K562 (cell line): Measurements from ENCODE around the gene ZBTB8A. TPM values are rescaled to one million over a fixed set of nuclear protein-coding genes. Genes with fewer than 3 reads are reported as not detected.
A peak's percentile ranks its signal among the peaks of the same experiment; 100 is the strongest.

Source experiments
- ATF1 ChIP-seq, 2 experiments: fragments of 450-650 bp in 1 of 2; IDR thresholded peaks; 2 replicates each; pipeline ENCODE4 v1.6.1; 2016; ENCODE audit warnings: missing compliant biosample characterization in 1 of 2, missing genetic modification characterization in 1 of 2
- CBFA2T2 ChIP-seq: fragments of 450-650 bp; conservative IDR thresholded peaks from 2 replicates; pipeline ENCODE4 v1.6.1; 2017; ENCODE audit warnings: mild to moderate bottlenecking
- CBFA2T3 ChIP-seq: fragments of 450-650 bp; IDR thresholded peaks from 2 replicates; pipeline ENCODE4 v1.6.1; 2017
- DEAF1 ChIP-seq: fragments of 450-650 bp; formaldehyde crosslinking; IDR thresholded peaks from 2 replicates; pipeline ENCODE4 v1.4.0; 2020; ENCODE audit warnings: mild to moderate bottlenecking, moderate library complexity
- MEIS2 ChIP-seq: fragments of 450-650 bp; IDR thresholded peaks from 2 replicates; pipeline ENCODE4 v1.6.1; 2014; ENCODE audit warnings: mild to moderate bottlenecking; ENCODE audit not compliant: partially characterized antibody
- MNT ChIP-seq, 2 experiments: fragments of 450-650 bp; conservative IDR thresholded peaks; 2 replicates each; pipeline ENCODE4 v1.6.1; 2017; ENCODE audit warnings: mild to moderate bottlenecking in 2 of 2, moderate library complexity in 2 of 2
- MXI1 ChIP-seq: IDR thresholded peaks from 2 replicates; pipeline ENCODE4 v1.6.1; 2011; ENCODE audit warnings: low read depth, mild to moderate bottlenecking, improper control_type of control experiment, low read length
- NR4A1 ChIP-seq, 2 experiments: fragments of 250-450 bp in 1 of 2; fragments of 450-650 bp in 1 of 2; sonication (Bioruptor Pico) in 1 of 2; IDR thresholded peaks; 2 replicates each; pipeline versions ENCODE4 v1.4.0 to v1.6.1; 2016 to 2020; ENCODE audit warnings: mild to moderate bottlenecking in 2 of 2, missing compliant biosample characterization in 1 of 2, missing genetic modification characterization in 1 of 2, moderate library complexity in 1 of 2
- PBX2 ChIP-seq, 2 experiments: IDR thresholded peaks in 1 of 2; conservative IDR thresholded peaks in 1 of 2; 2 replicates each; pipeline ENCODE4 v1.6.1; 2016; ENCODE audit warnings: low read depth in 2 of 2, mild to moderate bottlenecking in 1 of 2, missing compliant biosample characterization in 1 of 2, missing genetic modification characterization in 1 of 2, moderate library complexity in 1 of 2
- PKNOX1 ChIP-seq: fragments of 450-650 bp; IDR thresholded peaks from 2 replicates; pipeline ENCODE4 v1.6.1; 2016
- SMAD4 ChIP-seq: fragments of 250-450 bp; sonication (Bioruptor Pico); conservative IDR thresholded peaks from 2 replicates; pipeline ENCODE4 v1.8.0; 2021; ENCODE audit warnings: inconsistent platforms, mild to moderate bottlenecking, moderate library complexity
- SRSF1 ChIP-seq: fragments of 200-400 bp; formaldehyde crosslinking; IDR thresholded peaks from 2 replicates; pipeline ENCODE4 v1.6.1; 2017; ENCODE audit warnings: mild to moderate bottlenecking, low read depth, low read length, moderate library complexity
- TAL1 ChIP-seq: fragments of 450-650 bp; IDR thresholded peaks from 2 replicates; pipeline ENCODE4 v1.6.1; 2016; ENCODE audit warnings: mild to moderate bottlenecking
- TCF3 ChIP-seq: sonication (generic); formaldehyde crosslinking; IDR thresholded peaks from 2 replicates; pipeline ENCODE4 v1.4.0; 2020; ENCODE audit warnings: mild to moderate bottlenecking, missing genetic modification reagents
- TEAD1 ChIP-seq, 2 experiments: fragments of 450-650 bp in 1 of 2; sonication (generic) in 1 of 2; formaldehyde crosslinking; IDR thresholded peaks; 2 replicates each; pipeline versions ENCODE4 v1.4.0 to v1.8.0; 2020 to 2022; ENCODE audit warnings: mild to moderate bottlenecking in 2 of 2, missing genetic modification reagents in 1 of 2
- ZNF224 ChIP-seq: sonication (generic); formaldehyde crosslinking; IDR thresholded peaks from 2 replicates; pipeline ENCODE4 v1.8.0; 2022; ENCODE audit warnings: mild to moderate bottlenecking, missing genetic modification reagents
- ZNF668 ChIP-seq: fragments of 250-450 bp; sonication (Bioruptor Pico); IDR thresholded peaks from 2 replicates; pipeline ENCODE4 v1.8.0; 2022; ENCODE audit warnings: mild to moderate bottlenecking, inconsistent platforms
- polyA plus RNA-seq, 8 experiments: library from polyadenylated mRNA; depleted of rRNA in 4 of 8; stranded (reverse) in 5 of 8; unstranded in 3 of 8; fragments of >200 nt; fragmentation: Nextera tagmentation in 2 of 8; fragmentation: Illumina TruSeq in 1 of 8; extraction: Ambion mirVana in 2 of 8; extraction: Trizol in 1 of 8; gene quantifications; 2 replicates each; pipeline versions ENCODE4 v1.2.1 to v1.2.3, GENCODE V29; 2011 to 2014; ENCODE audit warnings: inconsistent platforms in 1 of 8, missing spikeins in 1 of 8
- total RNA-seq, 7 experiments: library from RNA; depleted of rRNA in 6 of 7; stranded (reverse); fragments of >200 nt in 6 of 7; fragmentation: Illumina TruSeq in 2 of 7; extraction: Trizol in 2 of 7; gene quantifications; 2 replicates each; pipeline versions ENCODE4 v1.2.1 to v1.2.3, GENCODE V29; 2011 to 2021; ENCODE audit warnings: low replicate concordance in 1 of 7
- TF ChIP-seq, protein P1 (sequence below), 2 experiments: fragments of 200-800 bp in 1 of 2; sonication (Bioruptor generic) in 1 of 2; sonication (generic) in 1 of 2; formaldehyde crosslinking in 1 of 2; IDR thresholded peaks in 1 of 2; conservative IDR thresholded peaks in 1 of 2; 2 replicates each; pipeline versions ENCODE4 v1.5.0 to v1.6.1; 2016 to 2020; ENCODE audit warnings: missing compliant biosample characterization in 1 of 2, missing genetic modification characterization in 1 of 2, missing genetic modification reagents in 1 of 2

Gene ZBTB8A
- total and polyA plus RNA-seq, 9 of the 15 experiments (the other 6 are each of a cell fraction or from before 2014, with no cell fraction given): 0.01 to 0.64 (median 0.09) TPM

DNA sequence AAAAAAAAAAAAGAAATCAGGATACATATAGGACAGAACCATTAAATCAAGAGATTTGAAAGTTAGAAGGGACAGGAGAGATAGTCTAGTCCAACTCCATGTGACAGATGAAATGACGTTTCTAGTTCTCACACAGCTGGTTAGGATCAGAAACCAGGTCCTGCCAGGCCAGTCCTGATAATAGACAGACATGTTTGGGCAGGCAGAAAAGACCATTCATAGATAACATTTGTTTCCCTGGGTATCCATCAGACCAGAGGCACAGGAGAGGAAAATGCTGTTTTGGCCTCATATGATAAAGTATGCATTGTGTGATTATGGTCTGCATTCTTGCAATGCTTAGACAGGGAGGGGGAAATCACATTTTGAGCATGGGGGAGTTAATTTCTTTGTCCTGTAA is 45.0 kb upstream of the ZBTB8A start (continued):
- TF ChIP-seq, protein P1, sequence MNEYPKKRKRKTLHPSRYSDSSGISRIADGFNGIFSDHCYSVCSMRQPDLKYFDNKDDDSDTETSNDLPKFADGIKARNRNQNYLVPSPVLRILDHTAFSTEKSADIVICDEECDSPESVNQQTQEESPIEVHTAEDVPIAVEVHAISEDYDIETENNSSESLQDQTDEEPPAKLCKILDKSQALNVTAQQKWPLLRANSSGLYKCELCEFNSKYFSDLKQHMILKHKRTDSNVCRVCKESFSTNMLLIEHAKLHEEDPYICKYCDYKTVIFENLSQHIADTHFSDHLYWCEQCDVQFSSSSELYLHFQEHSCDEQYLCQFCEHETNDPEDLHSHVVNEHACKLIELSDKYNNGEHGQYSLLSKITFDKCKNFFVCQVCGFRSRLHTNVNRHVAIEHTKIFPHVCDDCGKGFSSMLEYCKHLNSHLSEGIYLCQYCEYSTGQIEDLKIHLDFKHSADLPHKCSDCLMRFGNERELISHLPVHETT (CRISPR knock-in tag; conservative IDR thresholded peaks at IDR 0.05 in 1 of 2, IDR thresholded peaks at IDR 0.05 in 1 of 2): 0 out of 4 replicates have a peak, but pooled peaks of 1 of the 2 experiments have one; percentile 39
- TF ChIP-seq ATF1 (CRISPR knock-in tag; IDR thresholded peaks at IDR 0.05): no peak
- peak; percentile 69 for TF ChIP-seq ATF1 (tag; IDR thresholded peaks at IDR 0.05)
- TF ChIP-seq PBX2 (CRISPR knock-in tag; IDR thresholded peaks at IDR 0.05; ENCODE audit: low read depth): no peak
- peak; percentile 57 for TF ChIP-seq PBX2 (tag; conservative IDR thresholded peaks at IDR 0.05; ENCODE audit: low read depth)
- TF ChIP-seq SRSF1: no peak
- TF ChIP-seq MEIS2: peak; percentile 43
- no peak for TF ChIP-seq MXI1
- TF ChIP-seq CBFA2T2: peak; percentile 74
- peak; percentile 60 for TF ChIP-seq SMAD4 (CRISPR knock-in tag)
- peak; percentile 58; the same call in 1 of the 2 replicates for TF ChIP-seq TAL1
- no peak for TF ChIP-seq DEAF1 (CRISPR knock-in tag)
- TF ChIP-seq CBFA2T3: peak; percentile 83
- peak; percentile 15; the same call in 1 of the 2 replicates for TF ChIP-seq PKNOX1
- TF ChIP-seq MNT (conservative IDR thresholded peaks at IDR 0.05): peak in 1 of 2 experiments; percentile 37; a peak in 1 of 4 replicates
- TF ChIP-seq TCF3 (CRISPR knock-in tag): peak; percentile 84
- TF ChIP-seq TEAD1 (CRISPR knock-in tag; IDR thresholded peaks at IDR 0.05): peak in 1 of 2 experiments; percentile 42; a peak in 1 of 4 replicates
- TF ChIP-seq ZNF224 (CRISPR knock-in tag): no peak
- TF ChIP-seq NR4A1 (CRISPR knock-in tag; IDR thresholded peaks at IDR 0.05): no peak
- TF ChIP-seq NR4A1 (tag; IDR thresholded peaks at IDR 0.05): peak; percentile 85
- no peak for TF ChIP-seq ZNF668 (CRISPR knock-in tag)
